ENCODE results near the gene ATP6V0A4.

The ATP6V0A4 gene

GRCh38 chr7:138662991-138663320 lies 135.0 kb downstream of the ATP6V0A4 start:
- ChIA-PET POLR2A (interaction anchor here (0.8 kb wide), 1 partner anchor 75 kb away, joined by 3 read pairs; no protein-coding TSS in a partner anchor), CTCF (no interaction called here)
- DNase-seq (ENCODE audit: extremely low spot score): no peak
- no peak for TF ChIP-seq ZNF384 (IDR thresholded peaks at IDR 0.05)
- TF ChIP-seq FOXA1 (IDR thresholded peaks at IDR 0.05): no peak
- TF ChIP-seq NFRKB (IDR thresholded peaks at IDR 0.05): no peak
- no peak for TF ChIP-seq CTBP1 (IDR thresholded peaks at IDR 0.05; ENCODE audit: borderline replicate concordance)
- no peak for TF ChIP-seq BHLHE40 (IDR thresholded peaks at IDR 0.05; ENCODE audit: borderline replicate concordance)
- no peak for TF ChIP-seq ELF4 (IDR thresholded peaks at IDR 0.05)
- no peak for TF ChIP-seq HDGF (IDR thresholded peaks at IDR 0.05; ENCODE audit: borderline replicate concordance)
- no peak for TF ChIP-seq ARNT (IDR thresholded peaks at IDR 0.05)
- no peak for TF ChIP-seq PKNOX1 (IDR thresholded peaks at IDR 0.05)
- TF ChIP-seq SP1 (IDR thresholded peaks at IDR 0.05): no peak
- no peak for TF ChIP-seq L3MBTL2 (conservative IDR thresholded peaks at IDR 0.05)
- TF ChIP-seq SUZ12 (IDR thresholded peaks at IDR 0.05): no peak
- no peak for TF ChIP-seq TARDBP (IDR thresholded peaks at IDR 0.05)
- no peak for TF ChIP-seq FOXM1 (IDR thresholded peaks at IDR 0.05; ENCODE audit: borderline replicate concordance)
- TF ChIP-seq FOXK2 (IDR thresholded peaks at IDR 0.05): no peak
- TF ChIP-seq LEF1 (IDR thresholded peaks at IDR 0.05; ENCODE audit: borderline replicate concordance): no peak

GRCh38 chr7:138662076-138662990 lies 135.7 kb downstream of the ATP6V0A4 start:
- no peak for DNase-seq (ENCODE audit: extremely low spot score)
- TF ChIP-seq HDGF (IDR thresholded peaks at IDR 0.05; ENCODE audit: borderline replicate concordance): no peak
- no peak for TF ChIP-seq FOXM1 (IDR thresholded peaks at IDR 0.05; ENCODE audit: borderline replicate concordance)
- no peak for TF ChIP-seq ELF4 (IDR thresholded peaks at IDR 0.05)
- no peak for TF ChIP-seq FOXK2 (IDR thresholded peaks at IDR 0.05)
- TF ChIP-seq TARDBP (IDR thresholded peaks at IDR 0.05): no peak
- no peak for TF ChIP-seq ARNT (IDR thresholded peaks at IDR 0.05)
- TF ChIP-seq FOXA1 (IDR thresholded peaks at IDR 0.05): no peak
- no peak for TF ChIP-seq BHLHE40 (IDR thresholded peaks at IDR 0.05; ENCODE audit: borderline replicate concordance)
- TF ChIP-seq LEF1 (IDR thresholded peaks at IDR 0.05; ENCODE audit: borderline replicate concordance): no peak
- no peak for TF ChIP-seq SUZ12 (IDR thresholded peaks at IDR 0.05)
- TF ChIP-seq ZNF384 (IDR thresholded peaks at IDR 0.05): no peak
- TF ChIP-seq SP1 (IDR thresholded peaks at IDR 0.05): no peak
- no peak for TF ChIP-seq L3MBTL2 (conservative IDR thresholded peaks at IDR 0.05)
- TF ChIP-seq PKNOX1 (IDR thresholded peaks at IDR 0.05): no peak
- TF ChIP-seq NFRKB (IDR thresholded peaks at IDR 0.05): no peak
- no peak for TF ChIP-seq CTBP1 (IDR thresholded peaks at IDR 0.05; ENCODE audit: borderline replicate concordance)
- ChIA-PET CTCF (interaction anchor here (1.3 kb wide), 1 partner anchor 76 kb away, joined by 5 read pairs; no protein-coding TSS in a partner anchor), POLR2A (interaction anchor here (0.6 kb wide), 1 partner anchor 45 kb away, joined by 3 read pairs; no protein-coding TSS in a partner anchor)

- no peak for DNase-seq (ENCODE audit: extremely low spot score)
- POLR2A ChIA-PET: no interaction called here
- CTCF ChIA-PET: interaction anchor here (0.6 to 1.3 kb wide), 2 partner anchors 77 to 363 kb away, joined by 3 to 5 read pairs; no protein-coding TSS in a partner anchor
- no peak for TF ChIP-seq FOXA1 (IDR thresholded peaks at IDR 0.05)
- TF ChIP-seq HDGF (IDR thresholded peaks at IDR 0.05; ENCODE audit: borderline replicate concordance): no peak
- TF ChIP-seq BHLHE40 (IDR thresholded peaks at IDR 0.05; ENCODE audit: borderline replicate concordance): no peak
- TF ChIP-seq L3MBTL2 (conservative IDR thresholded peaks at IDR 0.05): no peak
- no peak for TF ChIP-seq ZNF384 (IDR thresholded peaks at IDR 0.05)
- TF ChIP-seq ARNT (IDR thresholded peaks at IDR 0.05): no peak
- TF ChIP-seq LEF1 (IDR thresholded peaks at IDR 0.05; ENCODE audit: borderline replicate concordance): no peak
- TF ChIP-seq FOXK2 (IDR thresholded peaks at IDR 0.05): no peak
- TF ChIP-seq PKNOX1 (IDR thresholded peaks at IDR 0.05): no peak
- TF ChIP-seq SP1 (IDR thresholded peaks at IDR 0.05): no peak
- no peak for TF ChIP-seq FOXM1 (IDR thresholded peaks at IDR 0.05; ENCODE audit: borderline replicate concordance)
Observed at GRCh38 chr7:138661069-138661635, 136.8 kb downstream of the ATP6V0A4 start.

GRCh38 chr7:138658889-138659288 lies 139.1 kb downstream of the ATP6V0A4 start:
- ChIA-PET POLR2A (no interaction called here), CTCF (no interaction called here)
- DNase-seq (ENCODE audit: extremely low spot score): no peak
- TF ChIP-seq ELF4 (IDR thresholded peaks at IDR 0.05) (no peak), PKNOX1 (IDR thresholded peaks at IDR 0.05) (no peak), LEF1 (IDR thresholded peaks at IDR 0.05; ENCODE audit: borderline replicate concordance) (no peak), SP1 (IDR thresholded peaks at IDR 0.05) (no peak), TARDBP (IDR thresholded peaks at IDR 0.05) (no peak), ARNT (IDR thresholded peaks at IDR 0.05) (no peak), ZNF384 (IDR thresholded peaks at IDR 0.05) (no peak), HDGF (IDR thresholded peaks at IDR 0.05; ENCODE audit: borderline replicate concordance) (no peak), FOXM1 (IDR thresholded peaks at IDR 0.05; ENCODE audit: borderline replicate concordance) (no peak), FOXK2 (IDR thresholded peaks at IDR 0.05) (no peak), NFRKB (IDR thresholded peaks at IDR 0.05) (no peak), FOXA1 (IDR thresholded peaks at IDR 0.05) (no peak), CTBP1 (IDR thresholded peaks at IDR 0.05; ENCODE audit: borderline replicate concordance) (no peak), SUZ12 (IDR thresholded peaks at IDR 0.05) (no peak), L3MBTL2 (conservative IDR thresholded peaks at IDR 0.05) (no peak), BHLHE40 (IDR thresholded peaks at IDR 0.05; ENCODE audit: borderline replicate concordance) (no peak)
